Embryonic facial prominence (tissue), 1 donor: Measurements from ENCODE around the gene EPHA1.
"Not testable (repeated sequence)": the region's sequence is repeated elsewhere in the genome, so short reads cannot be mapped to it uniquely, and the experiment has no call there.

Experiments used
- DNase-seq: peaks from one replicate; pipeline ENCODE4 v3.0.0-alpha.2; 2016; ENCODE audit errors: extremely low spot score

The EPHA1 gene

DNA sequence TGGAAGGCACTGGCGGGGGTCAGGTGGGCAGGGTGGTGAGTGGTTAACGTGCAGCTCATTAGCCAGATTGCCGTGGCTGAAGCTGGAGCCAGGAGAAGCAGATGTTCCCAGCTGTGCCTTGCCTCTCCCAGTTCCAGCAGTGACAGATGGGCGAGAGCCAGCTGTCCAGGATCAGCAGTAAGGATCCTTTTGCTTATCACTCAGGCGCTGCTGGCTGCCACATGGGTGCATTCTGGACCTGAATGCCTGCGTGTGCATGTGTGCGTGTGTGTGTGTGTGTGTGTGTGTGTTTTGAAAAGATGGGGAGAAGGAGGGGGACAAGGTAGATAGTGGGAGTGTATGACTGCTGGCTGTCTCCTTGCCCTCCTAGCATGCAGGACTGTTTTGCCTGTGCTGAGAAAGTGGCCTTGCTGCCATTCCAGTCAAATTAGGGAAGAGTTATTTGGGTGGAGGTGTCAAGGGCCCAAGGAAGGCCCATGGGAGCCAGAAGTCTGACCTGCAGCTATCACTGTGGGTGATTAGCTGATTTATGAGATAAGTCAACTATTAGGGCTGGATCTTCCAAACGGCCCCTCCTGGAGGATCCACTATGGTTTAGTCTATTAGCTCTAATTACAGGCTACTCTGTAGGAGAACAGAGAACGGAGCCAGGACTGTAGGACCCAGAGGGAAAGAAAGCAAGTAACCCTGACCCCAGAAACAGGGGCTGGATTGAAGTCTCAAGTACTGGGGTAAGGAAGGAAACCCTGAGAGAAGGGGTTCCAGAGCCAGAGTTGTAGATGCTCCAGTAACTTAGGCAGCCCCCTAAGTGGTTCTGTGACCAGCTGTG, 3.3 kb downstream of the EPHA1 start:
- DNase-seq, result no peak

DNA sequence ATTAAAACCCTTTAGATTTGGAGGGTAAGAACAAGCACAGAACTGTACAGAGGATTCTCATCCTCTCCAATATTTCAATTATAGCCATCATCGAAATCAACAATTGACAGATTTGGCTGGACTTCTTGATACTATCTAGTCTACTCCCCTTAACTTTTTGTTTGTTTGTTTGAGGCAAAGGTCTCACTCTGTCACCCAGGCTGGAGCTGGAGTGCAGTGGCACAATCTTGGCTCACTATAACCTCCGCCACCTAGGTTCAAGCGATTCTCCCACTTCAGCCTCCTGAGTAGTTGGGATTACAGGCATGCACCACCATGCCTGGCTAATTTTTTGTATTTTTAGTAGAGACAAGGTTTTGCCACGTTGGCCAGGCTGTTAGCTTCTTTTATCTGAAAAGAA, 6.4 kb downstream of the EPHA1 start:
- DNase-seq, result not testable (repeated sequence)

DNA sequence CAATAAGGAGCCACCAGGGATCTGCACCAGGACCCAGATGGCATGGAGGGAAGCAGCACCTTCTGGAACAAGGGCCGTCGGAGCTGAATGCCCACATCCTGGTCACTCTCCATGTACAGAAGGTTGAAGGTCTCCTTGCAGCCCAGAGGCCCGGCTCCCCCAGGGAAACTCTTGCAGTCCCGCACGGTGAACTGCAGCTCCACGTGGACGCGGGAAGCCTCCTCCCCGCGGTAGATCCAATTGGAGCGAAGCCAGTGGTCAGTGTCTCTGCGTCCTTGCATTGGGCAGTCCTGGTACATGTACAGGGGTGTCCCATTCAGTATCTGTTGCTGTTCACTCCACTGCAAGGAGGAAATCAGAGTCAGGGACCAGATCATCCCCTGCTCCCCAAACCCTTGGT, 7.4 kb downstream of the EPHA1 start:
- no peak for DNase-seq

DNA sequence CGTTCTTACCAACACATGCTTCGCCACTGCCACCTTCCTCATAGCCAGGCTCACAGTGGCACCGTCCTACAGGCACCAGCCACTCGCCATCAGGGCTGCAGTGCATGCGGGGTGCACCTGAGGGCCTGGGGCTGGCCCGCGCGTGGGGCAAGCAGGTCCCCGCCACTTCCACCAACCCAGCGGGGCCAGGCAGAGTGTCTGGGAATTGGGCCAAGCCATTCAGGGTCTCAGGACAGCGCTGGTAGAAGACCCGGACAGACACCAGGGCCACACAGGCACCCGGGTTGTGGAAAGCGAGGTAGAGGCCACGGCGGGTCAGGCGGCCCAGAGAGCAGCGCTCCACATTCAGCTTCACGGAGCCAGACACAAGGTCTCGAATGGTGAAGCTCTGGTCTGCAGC, 9.0 kb downstream of the EPHA1 start:
- DNase-seq, result no peak

DNA sequence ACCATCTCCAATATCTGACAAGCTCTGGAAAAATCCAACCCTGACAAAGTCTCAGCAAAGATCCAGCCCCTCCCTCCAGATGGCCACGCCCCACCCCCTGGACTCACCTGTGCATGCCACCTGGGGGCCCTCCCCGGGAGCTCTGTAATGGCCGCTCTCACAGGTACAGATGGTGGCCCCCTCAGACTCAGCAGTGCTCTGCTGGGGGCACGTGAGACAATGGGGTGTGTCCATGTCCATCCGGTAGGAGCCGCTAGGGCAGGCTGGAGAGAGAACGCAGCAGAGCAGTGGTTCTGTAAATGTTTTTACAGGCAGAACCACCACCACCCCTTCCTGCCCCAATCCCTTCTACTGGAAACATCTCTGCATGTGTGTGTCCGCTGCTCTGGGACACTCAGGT, 9.5 kb downstream of the EPHA1 start:
- no peak for DNase-seq

DNA sequence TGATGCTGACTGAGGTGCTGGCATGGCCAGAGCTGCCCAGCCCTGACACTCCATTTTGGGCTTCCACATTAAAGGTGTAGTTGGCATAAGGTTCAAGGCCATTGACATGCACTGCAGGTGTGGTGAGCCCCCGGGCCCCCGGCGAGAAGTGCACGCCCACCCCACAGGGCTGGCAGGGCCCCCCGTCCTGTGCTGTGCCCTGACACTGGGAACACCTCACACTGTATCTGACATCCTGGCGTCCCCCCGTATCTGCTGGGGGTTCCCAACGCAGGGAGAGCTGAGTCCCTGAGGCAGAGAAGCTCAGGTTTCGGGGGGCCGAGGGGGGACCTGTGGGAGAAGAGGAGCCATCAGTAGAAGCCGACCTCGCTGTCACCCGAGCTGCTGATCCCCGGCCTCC, 10.0 kb downstream of the EPHA1 start:
- no peak for DNase-seq

DNA sequence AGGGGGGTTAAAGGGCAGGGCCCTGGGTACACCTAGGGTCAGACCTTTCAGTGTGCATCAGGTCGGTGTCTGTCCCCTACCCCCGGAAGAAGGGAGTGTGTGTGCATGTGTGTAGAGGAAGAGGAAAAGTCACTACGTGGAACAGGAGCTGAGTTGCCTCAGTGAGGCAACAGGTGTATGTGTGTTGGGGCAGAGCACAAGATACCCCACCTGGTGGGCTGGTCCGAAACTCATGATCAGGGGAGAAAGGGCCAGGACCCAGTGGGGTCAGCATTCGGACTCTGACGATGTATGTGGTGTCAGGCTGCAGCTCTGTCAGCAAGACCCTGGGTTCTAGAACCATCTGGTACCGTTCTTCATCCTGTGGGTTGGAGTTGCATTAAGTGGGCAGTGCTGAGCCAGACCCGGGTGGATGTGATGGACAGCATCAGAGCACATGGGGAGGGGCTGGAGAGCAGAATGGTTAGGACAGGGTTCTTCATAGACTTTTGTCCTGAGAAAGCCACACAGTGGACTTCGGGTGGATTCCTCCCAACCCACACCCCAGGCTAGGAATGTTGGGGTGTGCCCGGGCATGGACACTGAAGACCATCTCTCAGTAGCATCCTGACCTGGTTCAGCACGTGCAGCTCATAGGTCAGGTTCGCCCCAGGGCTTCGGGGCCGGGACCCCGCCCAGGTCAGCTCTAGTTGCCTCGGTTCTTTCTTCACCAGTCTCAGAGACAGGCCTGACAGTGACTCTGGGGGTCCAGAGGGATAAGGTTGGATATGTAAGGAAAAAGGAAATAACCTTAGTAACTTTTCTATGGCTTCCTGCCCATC, 10.7 kb downstream of the EPHA1 start:
- no peak for DNase-seq

DNA sequence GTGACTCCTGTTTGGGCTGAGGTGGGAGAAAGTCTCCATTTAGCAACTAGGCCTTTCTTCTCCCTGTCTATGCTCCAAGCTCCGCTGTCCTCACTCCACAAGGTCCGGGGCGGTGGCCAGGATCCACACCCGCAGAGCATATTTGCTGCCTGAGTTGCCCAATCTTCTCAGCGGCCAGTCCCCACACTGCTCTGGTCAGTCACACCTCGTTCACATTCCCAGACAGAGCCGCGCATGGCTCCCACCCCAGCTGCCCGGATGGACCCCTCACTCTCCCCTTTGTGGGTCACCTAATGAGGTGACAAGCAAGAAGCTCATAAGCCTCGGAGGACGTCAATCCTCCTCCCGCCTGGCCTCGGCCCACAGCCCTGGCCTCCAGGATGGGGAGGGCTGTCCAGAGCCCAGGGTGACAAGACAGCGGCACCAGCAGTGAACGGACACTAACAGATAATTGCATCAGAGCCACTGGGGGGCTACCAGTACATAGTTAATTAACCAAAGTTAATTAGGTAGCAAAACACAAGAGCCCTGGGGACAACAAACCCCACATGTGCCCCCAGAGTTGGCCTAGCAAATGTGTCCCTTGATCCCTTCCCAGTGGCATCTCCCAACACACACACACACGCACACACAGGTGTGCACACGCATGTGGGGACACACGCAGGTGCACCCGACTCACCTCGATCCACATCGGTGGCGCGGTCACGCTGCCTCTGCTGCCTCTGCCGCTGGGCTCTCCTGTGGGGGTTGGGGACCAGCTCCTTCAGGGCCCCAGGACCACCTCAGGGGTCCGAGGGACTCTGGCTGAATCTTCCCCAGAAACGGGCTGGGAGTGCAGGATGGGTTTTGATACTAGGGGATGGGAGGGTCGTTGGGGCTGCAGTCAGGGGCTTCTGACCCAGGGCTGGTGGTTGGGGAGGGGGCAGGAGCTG, 11.8 kb downstream of the EPHA1 start:
- no peak for DNase-seq

DNA sequence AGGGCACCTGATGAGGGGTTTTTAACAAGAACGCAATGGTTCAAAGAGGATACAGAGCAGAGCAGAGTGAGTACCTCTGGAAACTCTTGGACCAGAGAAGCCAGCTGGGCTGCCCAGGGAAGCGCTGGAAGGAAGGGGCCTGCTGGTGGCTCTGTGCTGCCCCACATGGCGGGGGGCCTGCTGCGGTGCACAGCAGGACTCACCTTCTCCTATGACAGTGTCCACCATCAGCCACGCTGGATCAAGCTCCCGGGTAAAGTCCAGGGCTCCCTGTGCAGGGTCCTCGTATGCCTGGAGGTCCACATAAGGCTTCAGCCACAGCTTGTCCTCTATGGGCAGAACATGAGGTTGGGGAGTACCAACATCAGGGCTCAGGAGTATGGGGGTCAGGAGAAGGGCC, 12.5 kb downstream of the EPHA1 start:
- no peak for DNase-seq

DNA sequence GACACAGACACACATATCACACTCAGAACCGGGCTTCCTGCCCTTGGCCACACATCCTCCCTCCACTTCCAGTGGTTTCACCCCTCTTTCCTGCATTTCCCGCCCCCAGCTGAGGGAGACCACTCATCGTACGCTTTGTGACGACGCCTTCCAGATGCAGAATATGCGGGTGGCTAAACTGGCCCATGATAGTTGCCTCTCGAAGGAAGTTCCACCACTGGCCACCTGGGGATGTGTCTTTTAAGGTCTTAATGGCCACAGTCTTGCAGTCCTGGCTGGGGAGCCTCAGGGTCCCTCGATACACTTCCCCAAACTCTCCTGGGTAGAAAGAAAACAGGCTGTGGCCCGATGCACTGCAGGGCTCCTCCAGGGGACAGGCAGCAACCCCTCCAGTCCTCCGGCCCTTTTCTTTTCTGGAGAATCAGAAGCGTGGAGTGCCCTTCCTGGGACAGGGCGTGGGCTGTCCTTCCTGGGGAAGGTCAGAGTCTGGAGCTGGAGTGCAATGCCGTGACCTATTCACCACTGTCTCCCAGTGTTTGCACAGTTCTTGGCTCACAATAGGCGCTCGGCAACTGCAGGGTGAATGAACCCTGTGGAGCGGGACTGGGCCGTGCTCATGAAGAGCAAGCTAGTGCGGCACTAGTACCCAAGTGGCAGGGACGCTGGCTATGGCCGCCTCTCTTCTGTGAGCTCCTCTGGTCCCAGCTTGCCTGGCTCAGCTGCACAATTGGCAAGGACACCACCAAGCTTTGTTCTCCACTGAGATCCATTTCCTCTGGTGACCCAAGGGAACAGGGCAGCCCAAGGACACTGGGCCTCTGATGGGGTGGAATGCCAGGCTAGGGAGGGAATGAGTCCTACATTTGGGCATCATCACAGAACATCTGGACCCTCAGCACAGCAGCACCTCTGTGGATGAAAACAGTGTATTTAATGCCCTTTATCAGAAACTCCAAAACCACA, 13.2 kb downstream of the EPHA1 start:
- DNase-seq, result no peak

DNA sequence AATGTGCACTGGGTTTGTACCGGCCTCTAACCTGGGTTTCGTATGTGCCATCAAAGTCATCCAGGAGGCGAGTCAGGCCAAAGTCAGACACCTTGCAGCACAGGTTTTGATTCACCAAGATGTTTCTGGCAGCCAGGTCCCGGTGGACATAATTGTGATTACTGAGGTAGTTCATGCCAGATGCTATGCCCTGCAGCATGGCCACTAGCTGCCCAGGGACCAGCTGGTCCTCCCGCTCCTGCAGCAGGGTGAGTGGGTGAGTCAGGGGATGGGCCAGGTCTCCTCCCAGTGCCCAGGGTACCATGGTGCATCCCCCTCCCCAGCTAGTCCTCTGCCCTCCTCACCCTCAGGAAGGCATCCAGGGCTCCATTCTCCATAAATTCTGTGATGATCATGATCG, 13.9 kb downstream of the EPHA1 start:
- no peak for DNase-seq

DNA sequence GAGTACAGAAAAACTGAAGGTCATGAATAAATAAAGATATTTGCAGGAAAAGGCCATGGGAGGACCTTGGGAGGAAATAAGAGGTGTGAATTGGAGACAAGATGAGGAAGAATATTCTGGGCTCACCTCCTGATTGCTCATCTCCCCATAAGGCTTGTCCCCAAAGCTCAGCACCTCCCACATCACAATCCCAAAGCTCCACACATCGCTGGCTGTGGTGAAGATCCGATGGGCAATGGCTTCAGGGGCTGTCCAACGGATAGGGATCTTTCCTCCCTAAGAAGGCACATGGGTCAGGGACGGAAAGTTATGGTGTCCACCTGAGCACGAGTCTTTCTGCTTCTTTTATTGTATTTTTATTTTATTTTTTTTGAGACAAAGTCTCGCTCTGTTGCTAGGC, 14.6 kb downstream of the EPHA1 start:
- DNase-seq, result no peak

DNA sequence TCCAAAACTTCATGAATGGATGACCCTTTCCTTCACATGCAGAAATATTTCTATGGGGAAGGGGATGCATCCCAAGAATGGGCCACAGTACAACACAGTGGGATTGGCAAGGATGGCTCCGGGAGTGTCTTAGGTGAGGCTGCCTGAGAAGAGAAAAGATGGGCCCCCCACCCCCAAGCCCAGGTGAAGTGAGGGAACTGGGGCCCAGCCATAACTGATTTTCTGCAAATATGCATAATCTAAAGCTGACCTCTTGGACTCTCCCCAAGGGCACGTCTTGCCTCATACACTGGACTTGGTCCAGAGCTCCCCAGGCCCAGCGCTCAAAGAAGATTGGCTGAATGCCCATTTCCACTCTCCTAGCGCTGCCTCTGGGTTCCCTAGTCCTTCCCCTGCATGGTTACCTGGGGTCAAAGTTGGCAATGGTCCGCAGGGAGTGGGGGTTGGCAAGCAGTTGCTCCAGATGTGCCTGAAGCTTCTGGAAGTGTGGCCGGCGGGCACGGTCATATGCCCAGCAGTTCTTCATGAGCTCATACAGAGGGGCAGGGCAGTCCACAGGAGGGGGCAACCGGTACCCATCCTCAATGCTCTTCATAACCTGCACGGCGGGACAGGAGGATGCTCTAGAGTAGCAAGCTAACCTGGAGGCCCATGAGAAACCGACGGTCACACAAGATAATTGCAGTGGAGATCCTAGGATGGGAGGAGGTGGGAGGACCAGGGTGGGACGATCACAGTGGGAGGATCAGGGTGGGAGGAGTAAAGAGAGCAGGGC, 15.2 kb downstream of the EPHA1 start:
- no peak for DNase-seq

DNA sequence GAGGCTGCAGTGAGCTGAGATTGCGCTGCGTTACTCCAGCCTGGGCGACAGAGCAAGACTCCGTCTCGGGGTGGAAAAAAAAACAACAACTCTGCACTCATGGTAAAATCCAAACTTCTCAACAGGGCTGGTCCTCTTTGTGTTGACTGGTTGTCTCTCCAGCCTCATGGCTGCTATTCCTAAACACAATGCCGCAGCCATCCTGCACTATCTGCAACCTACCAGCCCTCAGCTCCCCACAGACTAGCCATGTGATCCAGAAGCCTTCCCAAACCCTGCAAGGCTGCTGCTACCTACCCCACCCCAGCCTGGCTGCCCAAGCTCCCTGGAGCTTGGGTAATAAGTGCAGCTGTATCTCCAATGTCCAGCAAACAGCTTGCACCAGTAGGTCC, 15.8 kb downstream of the EPHA1 start:
- DNase-seq, result no peak

DNA sequence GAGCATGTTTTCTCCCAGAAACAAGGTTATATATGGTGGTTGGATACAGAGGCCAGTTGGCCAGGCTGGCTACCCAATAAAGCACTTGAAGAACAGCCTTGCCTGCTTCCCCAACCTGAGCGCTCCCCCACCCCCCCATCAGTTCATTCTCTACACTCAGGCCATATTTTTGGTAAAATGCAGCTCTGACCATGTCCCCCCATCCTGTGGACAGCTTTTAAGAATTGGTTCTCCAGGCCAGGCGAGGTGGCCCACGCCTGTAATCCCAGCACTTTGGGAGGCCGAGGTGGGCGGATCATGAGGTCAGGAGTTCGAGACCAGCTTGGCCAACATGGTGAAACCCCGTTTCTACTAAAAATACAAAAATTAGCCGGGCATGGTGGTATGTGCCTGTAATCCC, 16.2 kb downstream of the EPHA1 start:
- not testable (repeated sequence) for DNase-seq

DNA sequence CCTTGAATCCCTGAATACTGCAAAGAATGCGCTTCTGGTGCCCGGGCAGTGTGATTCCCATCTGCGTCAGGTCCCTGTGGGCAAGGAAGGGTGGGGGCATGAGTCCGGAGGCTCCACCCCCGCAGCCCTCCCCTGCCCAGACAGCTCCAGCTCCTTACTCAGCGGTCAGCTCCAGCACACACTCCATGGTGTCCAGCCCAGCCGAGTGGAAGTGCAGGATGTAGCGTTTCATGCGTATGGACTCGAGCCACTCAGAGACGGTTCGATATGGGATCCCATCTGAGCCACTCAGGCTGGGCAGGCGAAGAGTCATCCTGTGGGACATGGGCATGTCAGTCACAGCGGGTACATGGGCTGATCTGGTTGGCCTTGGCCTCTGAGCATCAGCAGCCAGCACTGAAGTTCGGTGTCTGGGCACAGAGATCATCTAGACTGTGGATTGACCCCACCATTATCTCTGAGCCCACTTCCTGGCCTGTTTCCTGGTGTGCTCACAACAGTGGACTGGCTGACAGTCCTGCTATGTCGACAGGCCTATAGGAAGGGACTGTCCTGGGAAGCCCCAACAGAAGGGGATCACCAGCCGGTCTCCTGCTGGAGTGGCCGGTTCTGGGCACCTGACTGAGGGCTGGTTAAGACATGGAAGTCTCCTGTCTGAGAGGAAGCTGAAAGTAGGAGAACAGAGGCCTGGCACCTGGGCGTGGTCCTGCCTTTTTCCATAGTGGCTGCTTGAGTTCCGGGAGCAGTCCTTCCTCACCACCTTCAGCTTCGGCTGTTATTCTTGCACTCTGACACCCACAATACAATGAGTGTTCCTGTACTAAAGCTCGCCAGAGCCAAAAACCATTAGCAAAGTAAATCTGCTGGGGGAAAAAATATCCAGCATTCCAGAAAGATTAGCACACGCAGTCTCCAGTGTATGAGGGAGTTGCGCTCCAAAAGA, 16.9 kb downstream of the EPHA1 start:
- DNase-seq, result no peak

DNA sequence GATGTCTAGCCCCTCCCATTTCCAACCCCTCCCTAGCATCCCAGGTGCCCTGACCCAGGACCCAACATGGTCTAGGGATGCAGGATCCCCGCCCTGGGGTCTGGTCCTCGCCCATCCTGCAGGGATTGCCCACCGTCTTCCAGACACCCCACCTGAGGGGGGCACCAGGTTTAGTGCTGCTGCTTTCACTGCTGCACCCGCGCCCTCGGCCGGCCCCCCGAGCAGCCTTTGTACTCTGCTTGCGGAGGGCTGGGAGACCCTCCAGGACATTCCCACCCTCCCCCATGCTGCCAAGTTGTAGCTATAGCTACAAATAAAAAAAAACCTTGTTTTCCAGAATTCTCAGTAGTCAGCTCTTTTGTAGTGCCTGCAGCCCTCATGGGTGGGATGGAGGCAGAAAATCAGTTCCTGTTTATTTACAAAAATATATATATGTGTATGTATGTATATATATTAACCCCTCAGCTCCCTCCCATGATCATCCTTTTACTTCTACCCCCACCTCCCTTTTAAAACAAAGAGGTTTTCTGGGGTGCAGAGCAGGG, 17.8 kb downstream of the EPHA1 start:
- DNase-seq, result no peak

DNA sequence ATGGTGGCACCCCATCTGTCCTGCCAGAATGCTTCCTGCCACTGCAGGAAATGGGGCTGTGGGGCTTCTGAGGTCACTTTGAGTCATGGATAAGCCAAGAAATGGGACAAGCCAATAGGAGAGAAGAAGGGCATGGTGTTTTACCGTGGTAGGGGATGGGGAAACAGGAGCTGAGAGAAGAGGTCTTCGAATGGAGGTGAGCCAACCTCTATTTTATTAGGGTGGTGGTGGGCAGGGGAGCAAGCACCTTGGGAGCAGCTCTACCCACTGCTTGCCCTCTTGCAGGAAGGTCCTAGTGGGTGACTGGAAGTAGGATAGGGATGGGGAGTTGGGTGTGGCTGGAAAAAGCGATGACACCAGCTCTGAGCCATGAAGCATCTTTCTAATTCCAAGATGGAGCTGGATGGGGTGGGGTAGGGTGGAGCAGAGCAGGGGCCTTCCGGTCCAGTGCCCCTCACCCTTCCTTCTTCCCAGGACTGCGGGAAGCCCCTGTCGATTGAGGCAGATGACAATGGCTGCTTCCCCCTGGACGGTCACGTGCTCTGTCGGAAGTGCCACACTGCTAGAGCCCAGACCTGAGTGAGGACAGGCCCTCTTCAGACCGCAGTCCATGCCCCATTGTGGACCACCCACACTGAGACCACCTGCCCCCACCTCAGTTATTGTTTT, 18.4 kb downstream of the EPHA1 start:
- DNase-seq, result no peak
